Measurements from ENCODE around the gene SDK2.

DNA sequence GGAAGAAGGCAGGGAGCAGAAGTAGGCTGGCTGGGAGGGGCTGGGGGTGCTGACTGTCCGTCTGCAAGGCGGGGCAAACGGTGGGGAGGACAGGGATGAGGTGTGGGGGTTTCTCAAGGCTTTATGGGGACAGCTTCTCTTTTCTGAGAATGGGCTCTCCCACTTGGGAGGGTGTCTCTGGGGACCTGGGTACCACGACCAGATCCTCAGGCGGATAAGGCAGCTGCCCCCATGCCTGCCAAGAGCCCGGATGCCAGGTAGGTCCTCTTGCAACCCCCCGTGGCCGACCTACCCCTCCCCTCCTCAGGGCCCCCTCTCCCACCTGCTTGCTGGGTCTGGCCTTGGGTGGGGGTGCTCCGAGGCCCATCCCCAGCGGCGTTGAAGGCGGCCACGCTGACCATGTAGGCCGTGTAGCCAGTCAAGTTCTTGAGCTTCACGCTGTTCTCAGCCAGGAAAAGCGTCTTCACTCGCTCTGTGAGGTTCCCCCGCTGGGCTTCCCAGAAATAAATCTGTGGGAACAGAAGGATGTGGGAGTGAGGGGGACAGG, 276.1 kb downstream of the SDK2 start:
- no peak for TF ChIP-seq CTCF (conservative IDR thresholded peaks at IDR 0.05; ENCODE audit: low read depth, low read length)
- no peak for TF ChIP-seq EZH2 (IDR thresholded peaks at IDR 0.05; ENCODE audit: borderline replicate concordance, low read depth, low read length, poor library complexity, severe bottlenecking)
